HG03095 (cell line): Measurements from ENCODE around the gene KCNC3.

ENCODE experiments used
- ATAC-seq: cut with Tn5 transposase; IDR thresholded peaks from one replicate; pipeline ENCODE4 v1.9.1; 2021; ENCODE audit warnings: moderate library complexity; ENCODE audit not compliant: unreplicated experiment

KCNC3 gene

DNA sequence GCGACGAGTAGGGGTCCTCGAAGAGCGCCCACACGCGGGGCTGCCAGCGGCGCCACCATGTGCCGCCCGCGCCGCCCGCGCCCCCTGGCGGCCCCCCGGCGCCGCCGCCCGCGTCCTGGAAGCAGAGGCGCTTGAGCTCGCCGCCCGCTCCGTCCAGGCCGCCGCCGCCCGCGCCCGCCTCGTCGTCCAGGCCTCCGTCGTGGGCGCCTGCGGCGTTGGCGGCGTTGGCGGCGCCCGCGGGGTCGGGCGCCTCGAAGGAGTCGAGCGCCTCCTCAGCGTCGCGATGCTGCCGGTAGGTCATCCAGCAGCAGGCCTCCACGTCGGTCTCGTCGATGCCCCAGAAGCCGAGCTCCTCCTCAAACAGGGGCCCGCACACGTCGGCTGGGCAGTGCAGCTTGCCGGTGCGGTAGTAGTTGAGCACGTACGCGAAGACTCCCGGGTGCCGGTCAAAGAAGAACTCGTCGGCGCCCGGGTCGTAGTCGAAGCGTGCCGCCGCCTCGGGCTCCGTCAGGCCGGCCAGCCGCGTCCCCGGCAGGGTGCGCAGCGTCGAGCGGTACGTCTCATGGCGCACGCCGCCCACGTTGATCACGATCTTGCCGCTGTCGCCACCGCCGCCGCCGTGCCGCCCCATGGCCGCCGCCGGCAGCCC, 829 bp downstream of the KCNC3 start:
- ATAC-seq = no peak

DNA sequence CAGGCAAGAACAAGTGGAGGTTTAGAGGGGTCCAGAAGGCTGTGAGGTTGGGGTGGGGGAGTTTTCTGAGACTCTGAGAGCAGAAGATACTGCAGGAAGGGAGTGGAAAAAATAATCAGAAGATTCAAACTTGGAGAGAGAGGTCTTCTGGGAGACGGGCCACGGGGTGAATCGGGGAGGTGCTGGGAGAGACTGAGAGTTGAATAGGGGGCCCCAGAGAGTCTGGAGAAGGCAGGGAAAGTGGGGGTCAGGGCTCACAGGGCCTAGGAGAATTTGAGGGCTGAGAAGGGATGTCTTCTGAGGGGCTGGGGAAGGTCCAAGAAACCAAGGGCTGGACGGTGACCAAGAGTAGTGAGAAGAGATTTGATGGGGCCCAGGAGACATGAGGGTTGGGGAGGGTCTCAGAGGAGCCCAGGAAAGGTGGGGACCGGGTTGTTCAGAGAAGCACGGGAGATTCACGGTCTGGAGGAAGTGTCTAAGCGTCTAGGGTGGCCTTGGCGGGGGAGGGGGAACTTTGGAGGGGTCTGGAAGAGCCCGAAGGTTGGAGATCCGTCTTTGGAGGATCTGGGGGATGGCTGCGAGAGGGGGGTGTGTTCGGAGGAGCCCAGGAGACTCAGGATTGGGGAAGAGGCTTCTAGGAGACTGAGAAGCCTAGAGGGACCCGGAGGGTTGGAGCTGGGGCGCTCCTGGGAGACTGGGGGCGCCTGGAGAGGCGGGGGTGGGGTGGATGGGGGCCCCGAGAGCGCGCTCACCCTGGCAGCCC, 1.5 kb downstream of the KCNC3 start:
- no peak for ATAC-seq

DNA sequence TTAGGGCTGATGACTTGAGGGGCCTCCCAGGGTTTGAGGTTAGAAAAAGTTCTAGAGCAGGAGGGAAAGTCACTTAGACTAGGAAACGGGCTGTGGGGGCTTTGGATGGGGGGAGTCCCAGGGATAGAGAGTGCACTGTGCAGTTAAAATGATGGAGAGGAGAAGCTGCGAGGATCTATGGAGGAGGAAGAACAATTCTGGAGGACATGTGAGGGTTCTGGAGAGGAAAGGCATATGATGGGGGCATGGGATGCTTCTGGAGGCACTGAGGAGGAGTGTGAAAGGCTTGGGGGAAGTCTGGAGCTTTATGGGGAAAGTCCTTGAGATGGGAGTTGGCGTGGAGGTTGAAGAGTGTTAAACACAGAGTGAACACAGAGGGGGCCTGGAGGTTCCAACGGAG, 2.2 kb downstream of the KCNC3 start:
- no peak for ATAC-seq

DNA sequence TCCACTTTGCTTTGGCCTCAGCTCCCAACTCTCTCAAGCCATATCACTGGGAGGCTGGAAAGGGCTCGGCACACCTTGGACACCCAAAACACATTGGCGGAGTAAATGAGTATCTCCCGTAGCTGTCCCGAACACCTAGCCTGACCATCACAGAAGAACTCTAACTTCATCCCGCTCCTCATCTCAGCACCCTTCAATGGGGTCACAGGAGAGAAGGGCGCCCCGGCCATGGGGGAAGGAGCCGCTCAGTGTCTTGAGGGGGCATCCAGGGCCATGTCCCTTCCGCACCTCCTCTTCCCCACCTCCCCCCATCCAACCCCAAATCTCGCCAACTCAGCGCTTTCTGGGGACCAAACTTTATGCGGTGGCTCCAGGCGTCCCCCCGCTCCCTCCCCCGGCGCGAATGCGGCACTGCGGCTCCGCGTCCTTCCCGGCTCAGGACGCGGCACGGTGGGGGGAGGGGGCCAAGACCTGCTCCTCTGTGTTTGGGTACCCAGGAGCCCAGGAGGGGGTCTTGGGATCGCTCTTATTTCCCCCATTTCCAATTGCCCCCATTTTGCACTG, 3.0 kb downstream of the KCNC3 start:
- no peak for ATAC-seq

DNA sequence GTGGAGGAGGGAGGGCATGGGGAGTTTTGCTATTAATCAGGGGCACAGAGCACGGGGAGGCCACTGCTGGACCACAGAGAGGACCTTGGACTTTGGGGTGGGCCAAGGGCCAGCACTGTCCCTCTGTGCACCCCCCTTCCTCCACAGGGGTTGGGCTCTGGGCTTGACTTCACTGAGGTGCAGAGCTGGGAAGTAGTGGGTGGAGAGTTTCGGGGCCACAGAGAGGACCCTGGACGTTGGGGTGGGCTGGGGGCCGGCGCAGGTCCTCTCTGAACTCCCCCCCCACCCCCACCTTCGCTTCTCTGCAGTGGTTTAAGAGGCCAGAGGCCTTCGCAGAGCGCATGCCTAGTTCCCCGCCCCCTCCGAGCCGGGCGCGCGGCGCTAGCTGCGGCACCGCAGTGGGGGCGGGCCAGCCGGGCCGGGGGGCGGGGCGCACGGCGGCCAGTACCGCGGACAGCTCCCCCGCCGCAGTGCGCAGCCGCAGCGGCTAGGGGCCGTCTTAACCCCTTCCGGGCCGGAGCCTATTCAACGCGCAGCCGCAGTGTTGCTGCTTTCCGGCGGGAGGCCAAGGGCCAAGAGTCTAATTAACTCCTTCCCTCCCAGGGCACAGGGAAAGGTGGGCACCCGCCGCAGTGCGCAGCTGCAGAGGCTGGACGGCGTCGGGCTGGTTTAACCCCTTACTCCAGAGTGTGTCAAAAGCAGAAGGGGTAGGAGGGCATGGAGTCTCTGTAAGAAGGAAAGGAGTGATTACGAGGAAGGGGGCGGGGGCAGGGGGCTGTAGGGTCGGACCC, 3.7 kb downstream of the KCNC3 start:
- ATAC-seq = no peak

GRCh38 chr19:50324331-50324730, 4.8 kb downstream of the KCNC3 start:
- no peak for ATAC-seq

GRCh38 chr19:50323782-50324133, 5.4 kb downstream of the KCNC3 start:
- no peak for ATAC-seq

DNA sequence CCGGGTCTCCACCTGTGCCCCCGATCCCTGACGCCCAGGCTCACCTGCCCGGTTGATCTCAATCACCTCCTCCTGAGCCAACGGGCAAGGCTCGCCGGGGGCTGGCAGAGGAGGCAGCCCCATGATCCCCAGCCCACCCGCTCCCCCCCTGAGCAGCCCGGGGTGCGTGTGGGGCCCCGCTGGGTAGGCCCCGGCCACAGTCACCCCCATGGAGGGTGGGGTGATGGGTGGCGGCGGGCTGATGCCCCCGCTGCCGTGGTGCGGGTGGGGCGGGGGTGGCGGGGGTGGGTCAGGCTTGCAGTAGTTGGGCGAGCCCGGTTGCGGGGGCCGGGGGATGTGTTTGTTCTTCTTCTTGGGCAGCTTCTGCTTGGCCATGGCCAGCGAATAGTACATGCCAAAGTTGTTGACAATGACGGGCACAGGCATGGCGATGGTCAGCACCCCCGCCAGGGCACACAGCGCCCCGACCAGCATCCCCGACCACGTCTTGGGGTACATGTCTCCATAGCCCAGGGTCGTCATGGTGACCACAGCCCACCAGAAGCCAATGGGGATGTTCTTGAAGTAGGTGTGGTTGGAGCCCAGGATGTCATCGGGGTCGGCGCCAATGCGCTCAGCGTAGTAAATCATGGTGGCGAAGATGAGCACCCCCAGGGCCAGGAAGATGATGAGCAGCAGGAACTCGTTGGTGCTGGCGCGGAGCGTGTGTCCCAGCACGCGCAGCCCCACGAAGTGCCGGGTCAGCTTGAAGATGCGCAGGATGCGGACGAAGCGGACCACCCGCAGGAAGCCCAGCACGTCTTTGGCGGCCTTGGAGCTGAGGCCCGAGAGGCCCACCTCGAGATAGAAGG, 6.0 kb downstream of the KCNC3 start:
- no peak for ATAC-seq

- ATAC-seq = no peak
These were observed 6.9 kb downstream of the KCNC3 start for GRCh38 chr19:50322234-50322633.

GRCh38 chr19:50321831-50322230, 7.3 kb downstream of the KCNC3 start:
- ATAC-seq = no peak

DNA sequence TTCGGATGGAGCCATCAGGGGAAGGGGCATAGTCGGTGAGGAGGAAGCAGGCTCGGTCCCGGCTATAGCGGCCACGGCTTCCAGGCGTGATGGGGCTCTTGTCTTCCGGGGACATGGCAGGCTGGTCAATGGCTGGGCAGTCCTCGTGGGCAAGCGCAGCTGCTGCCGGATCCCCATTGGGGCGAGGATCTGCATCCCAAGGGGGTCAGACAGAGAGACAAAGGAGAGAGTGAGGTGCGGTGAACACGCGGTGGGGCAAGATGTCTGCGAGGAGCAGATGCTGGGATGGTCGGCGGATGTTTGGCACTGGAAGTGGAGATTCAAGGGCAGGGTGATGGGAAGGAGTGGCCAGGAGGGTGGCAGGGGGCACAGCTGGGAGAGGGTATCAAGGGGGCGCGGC, 8.6 kb downstream of the KCNC3 start:
- ATAC-seq = no peak

DNA sequence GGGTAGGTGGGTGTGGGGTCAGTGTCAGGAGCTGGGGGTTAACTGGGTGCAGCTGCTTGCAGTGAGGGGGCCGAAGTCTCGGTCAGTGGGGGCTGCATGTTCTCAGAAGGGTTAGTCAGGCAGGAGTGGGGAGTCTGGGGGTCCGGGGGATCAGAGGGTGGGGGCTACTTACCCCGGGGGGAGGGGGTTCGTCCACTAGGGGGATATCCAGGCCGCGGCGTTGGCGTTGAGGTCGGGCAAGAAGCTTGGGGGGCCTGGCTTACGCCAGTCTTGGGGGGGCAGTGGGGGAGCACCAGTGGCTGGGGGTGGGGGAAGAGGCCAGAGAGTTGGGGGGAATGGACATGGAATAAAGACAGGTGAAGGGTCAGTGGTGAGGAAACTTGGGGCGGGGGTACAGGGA, 9.1 kb downstream of the KCNC3 start:
- no peak for ATAC-seq

DNA sequence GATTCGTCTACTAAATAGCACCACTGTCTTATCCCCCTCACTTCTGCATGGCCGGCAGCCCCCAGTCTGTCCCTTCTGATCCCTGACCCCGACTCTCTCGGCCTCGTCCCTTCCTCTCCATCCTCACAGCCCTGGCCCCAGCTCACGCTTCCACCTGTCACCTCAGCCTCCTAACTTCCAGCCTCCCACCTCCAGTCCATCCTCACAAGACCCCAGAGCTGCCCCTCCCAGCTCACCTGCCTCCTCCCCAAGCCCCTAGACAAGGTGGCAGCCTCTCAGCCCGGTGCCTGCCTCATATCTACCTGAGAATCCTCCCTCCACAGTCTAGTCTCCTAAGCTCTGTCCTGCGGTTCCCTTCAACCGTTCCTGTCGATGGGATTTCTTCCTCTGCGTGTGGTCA, 10.0 kb downstream of the KCNC3 start:
- ATAC-seq = no peak

- ATAC-seq = no peak
These were observed 10.7 kb downstream of the KCNC3 start for GRCh38 chr19:50318438-50318837.

DNA sequence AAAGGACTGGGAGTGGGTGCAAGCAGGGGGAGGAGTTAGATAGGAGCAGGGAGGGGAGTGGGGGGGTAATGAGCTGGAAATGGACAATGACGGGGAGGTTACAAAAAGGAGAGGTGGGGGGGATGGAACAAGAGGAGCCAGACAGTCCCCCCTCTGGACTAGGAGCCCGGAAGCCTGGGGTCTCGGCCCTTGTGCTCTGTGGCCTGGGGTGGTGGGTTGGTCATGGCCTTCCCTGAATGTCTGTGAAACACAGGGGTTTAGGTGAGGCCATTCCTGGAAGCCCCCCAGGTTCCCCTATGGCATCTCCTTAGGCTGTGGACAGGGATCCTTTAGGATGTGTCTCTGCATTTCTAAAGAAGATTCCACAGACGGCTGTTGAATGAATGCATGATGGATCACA, 12.1 kb downstream of the KCNC3 start:
- ATAC-seq = no peak

- no peak for ATAC-seq
These were observed 13.3 kb downstream of the KCNC3 start for GRCh38 chr19:50315773-50316448.

DNA sequence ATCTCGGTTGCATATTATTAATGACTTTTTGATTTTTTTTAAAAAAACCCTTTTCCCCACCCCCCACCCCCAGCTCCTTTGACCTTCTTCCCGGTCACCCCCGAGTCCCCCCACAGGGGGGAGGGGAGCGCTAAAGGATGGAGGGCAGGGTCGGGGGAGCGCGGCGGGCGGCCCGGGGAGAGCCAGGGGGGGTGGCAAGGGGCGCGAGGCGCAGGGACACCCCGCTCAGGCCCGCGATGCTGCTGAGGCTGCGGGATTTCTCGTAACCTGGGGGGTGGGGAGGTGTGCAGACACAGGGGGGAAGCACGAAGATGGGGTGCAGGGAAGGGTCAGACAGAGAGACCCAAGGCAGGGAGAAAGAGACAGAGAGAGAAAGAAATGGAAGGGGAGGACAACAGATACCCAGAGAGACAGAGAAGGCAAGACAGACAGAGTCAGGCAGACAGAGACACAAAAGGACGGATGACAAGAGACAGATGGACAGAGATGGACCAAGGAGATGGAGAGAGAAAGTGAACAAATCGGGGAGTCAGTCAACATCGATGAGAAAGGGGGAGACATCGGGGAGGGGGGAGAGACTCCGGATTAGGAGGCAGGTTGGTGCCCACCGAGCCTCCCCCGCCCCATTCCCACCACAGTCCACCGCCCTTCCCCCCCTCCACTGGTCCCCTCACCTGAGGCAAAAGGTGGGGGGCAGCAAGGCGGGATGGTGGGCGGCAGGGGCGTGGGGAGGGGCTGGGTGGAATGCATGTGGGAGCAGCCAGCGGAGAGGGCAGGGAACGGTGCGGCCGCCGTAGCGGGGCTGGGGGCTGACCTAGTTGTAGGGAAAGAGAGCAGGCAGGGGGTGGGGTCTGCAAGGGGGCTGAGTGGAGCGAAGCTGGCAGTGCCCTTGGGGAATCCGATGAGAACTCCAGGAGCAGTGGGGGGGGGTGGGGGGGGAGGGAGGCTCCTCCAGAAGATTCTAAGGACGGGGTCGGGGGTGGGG, 14.2 kb downstream of the KCNC3 start:
- no peak for ATAC-seq

- no peak for ATAC-seq
These were observed 15.2 kb downstream of the KCNC3 start for GRCh38 chr19:50313812-50314536.
